Endometrial microvascular endothelial cells (primary cell): ENCODE measurements around the gene TAF8. TPM values are rescaled to one million over a fixed set of nuclear protein-coding genes. Genes with fewer than 3 reads are reported as not detected.

Experiments used
- in situ Hi-C: cut with HindIII; loops from 2 replicates; pipeline ENCODE4 v1.10.0; 2017; ENCODE audit warnings: low sequenced_read_pairs, low pct_unique_long_range_greater_than_20kb; ENCODE audit errors: inconsistent ontology term
- total RNA-seq: library from RNA; depleted of rRNA; stranded (reverse); fragments of >200 nt; gene quantifications from one replicate; pipeline ENCODE4 v1.2.3, GENCODE V29; 2015; ENCODE audit errors: inconsistent ontology term

Gene TAF8
- total RNA-seq, 1 donor from 2014 or later: 34.9 TPM

GRCh38 chr6:42106112-42107023 lies 56.0 kb downstream of the TAF8 start:
- in situ Hi-C loops: no loop called here

GRCh38 chr6:42108071-42108470 lies 57.7 kb downstream of the TAF8 start:
- in situ Hi-C loops: no loop called here

- in situ Hi-C loops: no loop called here
These were observed 60.4 kb downstream of the TAF8 start for GRCh38 chr6:42110683-42111082.

GRCh38 chr6:42112351-42112750 lies 62.0 kb downstream of the TAF8 start:
- in situ Hi-C loops: no loop called here

GRCh38 chr6:42113936-42114636 lies 63.8 kb downstream of the TAF8 start:
- in situ Hi-C loops: no loop called here

- in situ Hi-C loops: no loop called here
These were observed 67.5 kb downstream of the TAF8 start for GRCh38 chr6:42117843-42118161.

GRCh38 chr6:42118162-42119001 lies 68.1 kb downstream of the TAF8 start:
- in situ Hi-C loops: no loop called here

- in situ Hi-C loops: no loop called here
These were observed 70.9 kb downstream of the TAF8 start for GRCh38 chr6:42120895-42121865.

- in situ Hi-C loops: no loop called here
These were observed 73.2 kb downstream of the TAF8 start for GRCh38 chr6:42123379-42124103.

- in situ Hi-C loops: no loop called here
These were observed 74.0 kb downstream of the TAF8 start for GRCh38 chr6:42124223-42124836.

- in situ Hi-C loops: no loop called here
These were observed 74.9 kb downstream of the TAF8 start for GRCh38 chr6:42125231-42125630.

GRCh38 chr6:42125663-42126062 lies 75.3 kb downstream of the TAF8 start:
- in situ Hi-C loops: no loop called here

- in situ Hi-C loops: no loop called here
These were observed 78.4 kb downstream of the TAF8 start for GRCh38 chr6:42128460-42129359.

- in situ Hi-C loops: no loop called here
These were observed 79.0 kb downstream of the TAF8 start for GRCh38 chr6:42129360-42129676.

- in situ Hi-C loops: no loop called here
These were observed 81.2 kb downstream of the TAF8 start for GRCh38 chr6:42131531-42131930.

- in situ Hi-C loops: no loop called here
These were observed 83.6 kb downstream of the TAF8 start for GRCh38 chr6:42133926-42134325.

- in situ Hi-C loops: no loop called here
These were observed 84.8 kb downstream of the TAF8 start for GRCh38 chr6:42135161-42135560.
